22Rv1 (cell line): ENCODE measurements around the gene PIK3R5.

Experiments used
- H3K27ac ChIP-seq: fragments of 450-650 bp; 2 replicates; pipeline ENCODE4 v1.5.1; 2017
- CTCF ChIP-seq: fragments of 450-650 bp; IDR thresholded peaks from 2 replicates; pipeline ENCODE4 v1.5.1; 2017; ENCODE audit warnings: mild to moderate bottlenecking
- ZFX ChIP-seq: fragments of 450-650 bp; IDR thresholded peaks from 2 replicates; pipeline ENCODE4 v1.6.1; 2017; ENCODE audit warnings: antibody characterized with exemption, borderline replicate concordance

The PIK3R5 gene

GRCh38 chr17:8944083-8944482 lies 21.4 kb downstream of the PIK3R5 start:
- H3K27ac ChIP-seq, result no peak overlapping the region
- TF ChIP-seq CTCF, result no peak
- no peak for TF ChIP-seq ZFX

- TF ChIP-seq ZFX (no peak), CTCF (no peak)
- H3K27ac ChIP-seq, result no peak overlapping the region
These were observed 23.4 kb downstream of the PIK3R5 start for GRCh38 chr17:8941980-8942622.

- no peak overlapping the region for H3K27ac ChIP-seq
- TF ChIP-seq ZFX (no peak), CTCF (no peak)
These were observed 24.0 kb downstream of the PIK3R5 start for GRCh38 chr17:8941520-8941919.

GRCh38 chr17:8940866-8941471 lies 24.5 kb downstream of the PIK3R5 start:
- TF ChIP-seq ZFX, result no peak
- TF ChIP-seq CTCF, result no peak
- no peak overlapping the region for H3K27ac ChIP-seq

- TF ChIP-seq ZFX, result no peak
- TF ChIP-seq CTCF, result no peak
- no peak overlapping the region for H3K27ac ChIP-seq
These were observed 25.8 kb downstream of the PIK3R5 start for GRCh38 chr17:8939496-8940334.

- no peak overlapping the region for H3K27ac ChIP-seq
- TF ChIP-seq CTCF (no peak), ZFX (no peak)
These were observed 26.6 kb downstream of the PIK3R5 start for GRCh38 chr17:8938933-8939332.

- H3K27ac ChIP-seq, result no peak overlapping the region
- no peak for TF ChIP-seq CTCF
- no peak for TF ChIP-seq ZFX
These were observed 30.3 kb downstream of the PIK3R5 start for GRCh38 chr17:8935191-8935590.
